Panc1 (cell line): ENCODE data around the gene STAT3.

Experiments used
- CTCF ChIP-seq: fragments of 450-650 bp; IDR thresholded peaks from 2 replicates; pipeline ENCODE4 v1.5.1; 2017; ENCODE audit warnings: mild to moderate bottlenecking
- REST ChIP-seq, 2 experiments: IDR thresholded peaks; 2 replicates each; pipeline ENCODE4 v1.6.1; 2011 to 2012; ENCODE audit warnings: low read depth in 2 of 2, control low read depth in 1 of 2, low read length in 1 of 2, mild to moderate bottlenecking in 1 of 2, moderate library complexity in 1 of 2; ENCODE audit not compliant: insufficient read depth in 1 of 2

- TF ChIP-seq CTCF = no peak
- TF ChIP-seq REST (IDR thresholded peaks at IDR 0.05; ENCODE audit: insufficient read depth in 1 of 2, low read depth in 2 of 2, low read length in 1 of 2) = no peak
These were observed 40.6 kb downstream of the STAT3 start for GRCh38 chr17:42347606-42348005.
